Skeletal muscle tissue (tissue), 4 donors: ENCODE measurements around the gene CRIM1. TPM values are rescaled to one million over a fixed set of nuclear protein-coding genes. Genes with fewer than 3 reads are reported as not detected.

Experiments used
- H3K27ac ChIP-seq: one replicate; pipeline ENCODE4 v1.7.0; 2013; ENCODE audit warnings: mild to moderate bottlenecking, low read depth, low read length, inconsistent platforms
- H3K27me3 ChIP-seq, 3 donors: one replicate each; pipeline ENCODE4 v1.7.0; 2013; ENCODE audit warnings: low read length in 3 of 3; ENCODE audit not compliant: control insufficient read depth in 3 of 3, insufficient read depth in 3 of 3
- H3K36me3 ChIP-seq, 3 donors: one replicate each; pipeline ENCODE4 v1.7.0; 2013; ENCODE audit warnings: low read length in 3 of 3; ENCODE audit not compliant: control insufficient read depth in 3 of 3, insufficient read depth in 3 of 3
- H3K4me1 ChIP-seq, 3 donors: one replicate each; pipeline ENCODE4 v1.7.0; 2013; ENCODE audit warnings: low read length in 3 of 3, mild to moderate bottlenecking in 3 of 3; ENCODE audit not compliant: control insufficient read depth in 3 of 3, insufficient read depth in 3 of 3
- H3K4me3 ChIP-seq, 3 donors: one replicate each; pipeline ENCODE4 v1.7.0; 2013; ENCODE audit warnings: low read length in 3 of 3
- H3K9ac ChIP-seq, 3 donors: one replicate each; pipeline ENCODE4 v1.7.0; 2013; ENCODE audit warnings: low read length in 3 of 3, mild to moderate bottlenecking in 3 of 3, moderate library complexity in 2 of 3, low read depth in 1 of 3
- H3K9me3 ChIP-seq, 3 donors: one replicate each; pipeline ENCODE4 v1.7.0; 2013; ENCODE audit warnings: low read length in 3 of 3; ENCODE audit not compliant: control insufficient read depth in 3 of 3
- total RNA-seq: library from RNA; depleted of rRNA; stranded (reverse); fragments of >200 nt; gene quantifications from one replicate; pipeline ENCODE4 v1.2.3, GENCODE V29; 2014
- donor health status: Osteomylitis.

CRIM1 gene
- total RNA-seq, 1 donor from 2014 or later: 44.9 TPM

DNA sequence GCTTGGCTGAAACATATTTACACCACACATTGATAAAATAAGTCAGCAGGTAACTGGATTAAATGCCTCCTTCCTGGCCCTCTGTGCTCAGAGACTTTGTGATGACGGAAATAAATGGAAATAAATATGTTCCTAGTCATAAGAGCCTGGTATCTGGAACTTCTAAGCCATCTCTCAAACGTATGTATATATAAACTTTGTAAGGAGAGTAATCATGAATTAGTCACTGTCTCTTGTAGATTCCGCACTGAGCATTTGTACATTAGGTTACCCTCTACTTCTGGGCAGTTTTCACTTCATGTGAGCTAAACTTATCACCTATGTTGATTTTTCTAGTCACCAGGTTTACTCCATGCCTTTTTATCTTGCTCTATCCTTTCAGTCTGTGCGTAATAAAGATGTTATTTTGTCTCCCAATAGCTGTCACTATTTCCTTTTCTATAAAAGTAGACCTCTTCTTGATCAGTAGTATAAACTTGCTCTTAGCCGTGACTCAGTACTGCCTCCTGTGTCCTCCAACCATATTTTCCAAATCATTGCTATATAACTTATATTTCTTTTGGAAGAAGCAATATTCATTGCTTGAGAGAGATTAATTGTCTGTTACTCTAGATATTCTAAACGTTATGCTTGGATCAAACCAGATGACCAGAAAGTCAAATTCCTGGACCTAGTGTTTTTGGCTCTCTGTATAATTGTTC lies 189.2 kb downstream of the CRIM1 start:
- H3K4me3 ChIP-seq: no peak overlapping the region
- peaks cover 18 to 54% (median 46%) of the 10 kb centered on the region in 3 donors for H3K36me3 ChIP-seq
- peaks cover 2 to 9% (median 4%) of the 10 kb centered on the region in 3 donors for H3K4me1 ChIP-seq
- no peak overlapping the region for H3K9ac ChIP-seq
- no peaks in the 10 kb centered on the region for H3K9me3 ChIP-seq
- H3K27me3 ChIP-seq: no peaks in the 10 kb centered on the region
- H3K27ac ChIP-seq: no peak overlapping the region

DNA sequence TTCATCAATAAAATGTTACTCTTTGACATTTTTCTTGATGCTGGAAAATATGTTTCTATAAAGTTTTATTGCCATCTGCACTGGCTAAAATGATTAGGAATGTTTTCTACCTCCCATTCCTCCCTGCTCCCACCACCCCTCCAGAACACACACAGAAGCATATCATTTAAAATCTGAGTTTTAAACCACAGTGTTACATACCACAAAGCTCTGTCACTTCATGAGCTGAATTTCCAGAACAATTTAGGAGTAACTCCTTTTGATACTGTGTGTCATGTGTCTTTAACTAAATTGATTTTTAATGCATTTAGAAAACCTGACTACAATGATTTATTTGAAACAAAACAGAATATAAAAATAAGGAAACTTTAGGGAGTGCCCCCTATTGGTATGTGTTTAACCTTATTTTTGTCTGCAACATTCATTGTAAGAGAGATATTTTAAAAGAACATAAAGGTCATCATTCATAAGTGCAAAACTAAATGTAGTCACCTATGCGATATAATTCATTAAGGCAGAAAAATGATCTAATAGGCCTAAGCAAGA lies 190.4 kb downstream of the CRIM1 start:
- no peak overlapping the region for H3K9ac ChIP-seq
- peaks cover 18 to 60% (median 44%) of the 10 kb centered on the region in 3 donors for H3K36me3 ChIP-seq
- H3K27ac ChIP-seq: no peak overlapping the region
- no peak overlapping the region for H3K4me3 ChIP-seq
- H3K27me3 ChIP-seq: no peaks in the 10 kb centered on the region
- H3K9me3 ChIP-seq: no peaks in the 10 kb centered on the region
- H3K4me1 ChIP-seq: peaks cover 2 to 9% (median 4%) of the 10 kb centered on the region in 3 donors

DNA sequence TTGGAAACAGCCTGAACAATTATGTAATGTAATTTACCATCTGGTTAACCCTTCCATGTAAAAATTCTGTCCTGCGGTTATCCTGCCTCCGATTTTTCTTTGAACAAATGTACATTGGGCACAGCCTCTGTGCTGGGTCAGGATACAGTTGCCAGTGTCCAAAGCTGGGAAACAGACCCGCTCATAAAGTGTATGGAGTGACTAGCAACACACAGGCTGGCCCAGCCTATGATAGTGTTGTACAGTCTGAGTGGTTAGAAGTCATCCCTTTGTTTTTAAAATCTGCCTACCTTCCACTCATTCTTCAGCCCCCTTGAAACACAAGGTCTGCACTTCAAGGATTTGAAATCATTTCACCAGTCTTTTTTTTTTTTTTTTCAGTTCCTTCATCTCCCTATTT lies 192.3 kb downstream of the CRIM1 start:
- Histone ChIP-seq H3K9ac (no peak overlapping the region), H3K4me1 (peaks cover 0 to 5% (median 0%) of the 10 kb centered on the region in 3 donors), H3K36me3 (peaks cover 27 to 66% (median 62%) of the 10 kb centered on the region in 3 donors), H3K27ac (no peak overlapping the region), H3K27me3 (no peaks in the 10 kb centered on the region), H3K9me3 (no peaks in the 10 kb centered on the region), H3K4me3 (no peak overlapping the region)

DNA sequence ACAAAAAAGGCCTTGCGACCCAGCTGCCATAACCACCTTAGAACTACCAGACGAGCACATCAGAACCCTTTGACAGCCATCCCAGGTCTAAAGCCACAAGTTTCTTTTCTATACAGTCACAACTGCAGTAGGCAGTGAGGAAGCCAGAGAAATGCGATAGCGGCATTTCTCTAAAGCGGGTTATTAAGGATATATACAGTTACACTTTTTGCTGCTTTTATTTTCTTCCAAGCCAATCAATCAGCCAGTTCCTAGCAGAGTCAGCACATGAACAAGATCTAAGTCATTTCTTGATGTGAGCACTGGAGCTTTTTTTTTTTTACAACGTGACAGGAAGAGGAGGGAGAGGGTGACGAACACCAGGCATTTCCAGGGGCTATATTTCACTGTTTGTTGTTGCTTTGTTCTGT lies 193.6 kb downstream of the CRIM1 start:
- H3K27ac ChIP-seq: peak overlapping the region; percentile 3
- H3K36me3 ChIP-seq: peaks cover 27 to 71% (median 69%) of the 10 kb centered on the region in 3 donors
- H3K4me1 ChIP-seq: peaks cover 0 to 5% (median 5%) of the 10 kb centered on the region in 3 donors
- H3K9ac ChIP-seq: no peak overlapping the region
- H3K9me3 ChIP-seq: no peaks in the 10 kb centered on the region
- no peak overlapping the region for H3K4me3 ChIP-seq
- H3K27me3 ChIP-seq: no peaks in the 10 kb centered on the region

- Histone ChIP-seq H3K36me3 (peaks cover 24 to 77% (median 72%) of the 10 kb centered on the region in 3 donors), H3K9ac (no peak overlapping the region), H3K4me3 (no peak overlapping the region), H3K27ac (no peak overlapping the region), H3K9me3 (no peaks in the 10 kb centered on the region), H3K4me1 (peaks cover 0 to 5% (median 5%) of the 10 kb centered on the region in 3 donors), H3K27me3 (no peaks in the 10 kb centered on the region)
Measured at GRCh38 chr2:36550006-36550405, 194.4 kb downstream of the CRIM1 start.

DNA sequence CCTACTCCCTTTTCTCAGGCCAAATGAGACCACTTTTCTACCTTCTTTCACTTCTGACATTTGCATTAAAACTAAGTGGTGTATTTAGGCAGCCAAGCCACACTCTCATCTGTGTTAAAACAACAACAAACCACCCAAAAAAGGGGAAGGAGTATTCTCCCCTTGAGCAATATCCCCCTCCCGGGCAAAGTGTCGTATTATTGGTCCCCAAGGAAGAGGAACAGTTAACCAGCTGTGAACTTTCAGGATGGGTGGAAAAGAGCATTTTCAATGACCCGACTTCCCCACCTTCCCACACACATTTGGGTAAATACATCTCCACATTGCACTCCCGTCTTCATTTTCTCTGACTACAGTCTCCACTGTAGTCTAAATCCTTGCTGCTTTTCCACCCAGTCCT lies 198.1 kb downstream of the CRIM1 start:
- no peaks in the 10 kb centered on the region for H3K9me3 ChIP-seq
- peaks cover 0 to 5% (median 5%) of the 10 kb centered on the region in 3 donors for H3K4me1 ChIP-seq
- peaks cover 12 to 59% (median 53%) of the 10 kb centered on the region in 3 donors for H3K36me3 ChIP-seq
- no peak overlapping the region for H3K4me3 ChIP-seq
- no peak overlapping the region for H3K27ac ChIP-seq
- H3K9ac ChIP-seq: no peak overlapping the region
- no peaks in the 10 kb centered on the region for H3K27me3 ChIP-seq

DNA sequence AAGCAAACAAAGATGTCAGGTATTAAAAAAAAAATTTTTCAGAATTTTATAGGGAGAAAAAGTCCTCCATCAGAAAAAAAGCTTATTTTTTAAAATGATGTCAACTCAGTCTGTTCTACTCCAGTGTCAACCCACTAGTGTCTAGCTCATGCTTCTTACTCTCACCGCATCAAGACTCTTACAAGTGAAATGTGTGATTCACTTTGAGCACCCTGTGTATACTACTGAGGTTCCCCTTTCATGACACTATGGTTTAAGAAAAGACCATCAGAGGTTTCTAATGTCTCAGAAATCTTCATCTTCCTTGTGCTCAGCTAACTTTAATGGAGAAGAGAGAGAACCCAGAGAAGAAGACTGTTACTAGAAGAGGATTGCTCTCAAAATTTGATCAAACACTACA lies 199.0 kb downstream of the CRIM1 start:
- no peak overlapping the region for H3K27ac ChIP-seq
- peaks cover 0 to 7% (median 0%) of the 10 kb centered on the region in 3 donors for H3K4me1 ChIP-seq
- H3K27me3 ChIP-seq: no peaks in the 10 kb centered on the region
- peaks cover 12 to 55% (median 48%) of the 10 kb centered on the region in 3 donors for H3K36me3 ChIP-seq
- H3K9me3 ChIP-seq: no peaks in the 10 kb centered on the region
- H3K9ac ChIP-seq: no peak overlapping the region
- H3K4me3 ChIP-seq: no peak overlapping the region

- H3K27ac ChIP-seq: no peak overlapping the region
- no peaks in the 10 kb centered on the region for H3K27me3 ChIP-seq
- no peaks in the 10 kb centered on the region for H3K9me3 ChIP-seq
- H3K36me3 ChIP-seq: peaks cover 12 to 60% (median 42%) of the 10 kb centered on the region in 3 donors
- H3K4me3 ChIP-seq: no peak overlapping the region
- no peak overlapping the region for H3K9ac ChIP-seq
- peaks cover 0 to 12% (median 0%) of the 10 kb centered on the region in 3 donors for H3K4me1 ChIP-seq
Measured at GRCh38 chr2:36555789-36556188, 200.2 kb downstream of the CRIM1 start.

- H3K4me3 ChIP-seq: no peak overlapping the region
- no peaks in the 10 kb centered on the region for H3K27me3 ChIP-seq
- H3K9ac ChIP-seq: no peak overlapping the region
- H3K4me1 ChIP-seq: peaks cover 0 to 22% (median 2%) of the 10 kb centered on the region in 3 donors
- no peaks in the 10 kb centered on the region for H3K9me3 ChIP-seq
- H3K27ac ChIP-seq: no peak overlapping the region
- H3K36me3 ChIP-seq: peaks cover 5 to 59% (median 31%) of the 10 kb centered on the region in 3 donors
Measured at GRCh38 chr2:36556842-36557241, 201.3 kb downstream of the CRIM1 start.

- Histone ChIP-seq H3K4me1 (peaks cover 4 to 35% (median 11%) of the 10 kb centered on the region in 3 donors), H3K9me3 (no peaks in the 10 kb centered on the region), H3K36me3 (peaks cover under 1 to 50% (median 14%) of the 10 kb centered on the region in 3 donors), H3K27ac (no peak overlapping the region), H3K9ac (no peak overlapping the region), H3K4me3 (no peak overlapping the region), H3K27me3 (no peaks in the 10 kb centered on the region)
Measured at GRCh38 chr2:36559221-36559942, 203.8 kb downstream of the CRIM1 start.
